DOHH2 (cell line): ENCODE data around the gene SH3PXD2A.

Experiments
- H3F3A ChIP-seq: fragments of 200-600 bp; sonication (generic), shearing (Covaris generic); 2 replicates; pipeline ENCODE4 v1.6.0; 2016; ENCODE audit warnings: antibody characterized with exemption, mild to moderate bottlenecking; ENCODE audit not compliant: control insufficient read depth, insufficient read depth
- H3K27ac ChIP-seq: fragments of 200-600 bp; sonication (generic); 2 replicates; pipeline ENCODE4 v1.5.1; 2014; ENCODE audit warnings: low read depth, mild to moderate bottlenecking, low read length, moderate library complexity
- H3K27me3 ChIP-seq: fragments of 200-600 bp; sonication (generic); 2 replicates; pipeline ENCODE4 v1.6.1; 2014; ENCODE audit warnings: mild to moderate bottlenecking, low read length, mixed read lengths; ENCODE audit not compliant: control insufficient read depth
- H3K36me3 ChIP-seq: fragments of 200-600 bp; sonication (generic); 2 replicates; pipeline ENCODE4 v1.6.1; 2014; ENCODE audit warnings: mild to moderate bottlenecking, low read length, moderate library complexity, mixed read lengths; ENCODE audit not compliant: control insufficient read depth
- H3K4me1 ChIP-seq: fragments of 200-600 bp; sonication (generic); 2 replicates; pipeline ENCODE4 v1.6.1; 2014; ENCODE audit warnings: mild to moderate bottlenecking, low read length, mixed read lengths; ENCODE audit not compliant: control insufficient read depth
- H3K4me2 ChIP-seq: fragments of 200-600 bp; sonication (generic); 2 replicates; pipeline ENCODE4 v1.6.0; 2014; ENCODE audit warnings: mild to moderate bottlenecking, low read length, moderate library complexity
- H3K4me3 ChIP-seq: fragments of 200-600 bp; sonication (generic); 2 replicates; pipeline ENCODE4 v1.5.1; 2014; ENCODE audit warnings: mild to moderate bottlenecking, low read length, mixed read lengths
- H3K79me2 ChIP-seq: fragments of 200-600 bp; sonication (generic); 2 replicates; pipeline ENCODE4 v1.6.1; 2014; ENCODE audit warnings: mild to moderate bottlenecking, low read length, mixed read lengths; ENCODE audit not compliant: control insufficient read depth
- H3K9me2 ChIP-seq: fragments of 200-600 bp; sonication (generic); replicated peaks from 2 replicates; pipeline ENCODE4 v1.6.1; 2014; ENCODE audit warnings: mild to moderate bottlenecking, low read length, mixed read lengths; ENCODE audit not compliant: control insufficient read depth
- H3K9me3 ChIP-seq: fragments of 200-600 bp; sonication (generic); 2 replicates; pipeline ENCODE4 v1.6.1; 2014; ENCODE audit warnings: antibody characterized with exemption, low read length, mixed read lengths; ENCODE audit not compliant: control insufficient read depth, insufficient read depth
- H4K20me1 ChIP-seq: fragments of 200-600 bp; sonication (generic); 2 replicates; pipeline ENCODE4 v1.6.0; 2014; ENCODE audit warnings: low read depth, mild to moderate bottlenecking, antibody characterized with exemption, low read length, moderate library complexity; ENCODE audit not compliant: control insufficient read depth, insufficient read depth
- EZH2phosphoT487 ChIP-seq: fragments of 200-600 bp; sonication (generic); IDR thresholded peaks from 2 replicates; pipeline ENCODE4 v1.6.1; 2017; ENCODE audit warnings: borderline replicate concordance, mild to moderate bottlenecking, antibody characterized with exemption, low read length, moderate library complexity, mixed read lengths
- TF ChIP-seq, protein P1 (sequence below): fragments of 200-600 bp; sonication (generic); IDR thresholded peaks from one replicate; pipeline ENCODE4 v1.5.1; 2014; ENCODE audit warnings: antibody characterized with exemption, mild to moderate bottlenecking, low read depth, low read length; ENCODE audit not compliant: poor library complexity, severe bottlenecking

SH3PXD2A gene

DNA sequence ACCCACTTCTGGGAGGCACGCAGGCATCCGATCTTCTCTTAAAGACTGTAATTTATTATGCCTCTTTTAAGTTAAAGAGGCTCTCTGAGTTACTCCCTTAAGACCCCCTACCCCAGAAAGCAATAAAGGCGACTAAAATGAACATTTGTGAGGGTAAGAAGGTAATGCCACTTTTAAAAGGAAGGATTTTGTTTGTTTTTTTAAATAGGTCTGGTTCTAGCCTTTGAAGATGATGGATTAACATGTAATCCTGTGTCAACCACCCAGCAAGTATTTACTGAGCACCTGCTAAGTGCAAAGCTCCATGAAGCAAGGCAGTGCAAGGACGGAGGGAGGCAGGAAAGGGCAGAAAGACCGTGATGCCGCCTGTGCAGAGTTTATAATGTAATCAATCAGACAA is 26.1 kb downstream of the SH3PXD2A start:
- Histone ChIP-seq H3K27ac (no peak overlapping the region), H3K36me3 (no peaks in the 10 kb centered on the region), H4K20me1 (no peaks in the 10 kb centered on the region), H3K4me1 (peaks cover 17% of the 10 kb centered on the region), H3K79me2 (no peaks in the 10 kb centered on the region), H3K9me2 (no peaks in the 10 kb centered on the region), H3K4me3 (no peak overlapping the region), H3K27me3 (peaks cover 15% of the 10 kb centered on the region), H3K4me2 (no peak overlapping the region), H3K9me3 (0 out of 2 replicates have a peak, but pooled peaks cover 3% of the 10 kb centered on the region), H3F3A (no peaks in the 10 kb centered on the region)
- TF ChIP-seq EZH2phosphoT487, result no peak
- TF ChIP-seq, protein P1, sequence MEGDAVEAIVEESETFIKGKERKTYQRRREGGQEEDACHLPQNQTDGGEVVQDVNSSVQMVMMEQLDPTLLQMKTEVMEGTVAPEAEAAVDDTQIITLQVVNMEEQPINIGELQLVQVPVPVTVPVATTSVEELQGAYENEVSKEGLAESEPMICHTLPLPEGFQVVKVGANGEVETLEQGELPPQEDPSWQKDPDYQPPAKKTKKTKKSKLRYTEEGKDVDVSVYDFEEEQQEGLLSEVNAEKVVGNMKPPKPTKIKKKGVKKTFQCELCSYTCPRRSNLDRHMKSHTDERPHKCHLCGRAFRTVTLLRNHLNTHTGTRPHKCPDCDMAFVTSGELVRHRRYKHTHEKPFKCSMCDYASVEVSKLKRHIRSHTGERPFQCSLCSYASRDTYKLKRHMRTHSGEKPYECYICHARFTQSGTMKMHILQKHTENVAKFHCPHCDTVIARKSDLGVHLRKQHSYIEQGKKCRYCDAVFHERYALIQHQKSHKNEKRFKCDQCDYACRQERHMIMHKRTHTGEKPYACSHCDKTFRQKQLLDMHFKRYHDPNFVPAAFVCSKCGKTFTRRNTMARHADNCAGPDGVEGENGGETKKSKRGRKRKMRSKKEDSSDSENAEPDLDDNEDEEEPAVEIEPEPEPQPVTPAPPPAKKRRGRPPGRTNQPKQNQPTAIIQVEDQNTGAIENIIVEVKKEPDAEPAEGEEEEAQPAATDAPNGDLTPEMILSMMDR, result no peak

DNA sequence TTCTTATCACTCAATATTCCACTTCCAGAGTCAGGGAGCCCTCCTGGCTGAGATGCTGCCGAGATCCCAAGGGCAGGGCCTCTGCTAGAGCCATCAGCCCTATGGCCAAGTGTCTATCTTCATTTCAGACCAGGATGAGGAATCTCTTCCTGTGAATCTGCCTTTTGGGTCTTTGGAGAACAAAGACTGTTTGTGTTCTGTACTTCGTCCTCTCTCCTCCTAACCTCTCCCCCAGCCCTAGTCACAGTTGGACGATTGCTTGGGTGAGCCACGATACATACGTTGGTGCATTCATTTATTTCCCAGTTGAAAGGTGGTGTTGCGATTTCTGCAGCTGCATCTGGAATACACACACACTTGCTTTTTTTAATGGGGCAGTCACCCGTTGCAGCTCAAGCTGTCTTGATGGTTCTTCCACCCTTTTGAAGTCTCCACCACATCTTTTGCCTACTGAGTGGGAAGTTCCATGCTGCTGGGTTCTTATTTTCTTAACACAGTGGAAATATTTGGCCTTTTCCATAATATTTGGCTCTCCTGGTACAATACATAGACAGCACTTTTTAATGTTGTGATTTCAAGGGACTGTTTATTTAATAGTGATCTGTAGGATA is 26.7 kb downstream of the SH3PXD2A start:
- Histone ChIP-seq H3K4me3 (no peak overlapping the region), H3K27me3 (peaks cover 17% of the 10 kb centered on the region), H3K9me2 (no peaks in the 10 kb centered on the region), H3K4me2 (no peak overlapping the region), H3K36me3 (no peaks in the 10 kb centered on the region), H3K4me1 (peaks cover 11% of the 10 kb centered on the region), H3K9me3 (0 out of 2 replicates have a peak, but pooled peaks cover 3% of the 10 kb centered on the region), H3F3A (no peaks in the 10 kb centered on the region), H3K27ac (no peak overlapping the region), H4K20me1 (no peaks in the 10 kb centered on the region), H3K79me2 (no peaks in the 10 kb centered on the region)
- no peak for TF ChIP-seq EZH2phosphoT487
- TF ChIP-seq, protein P1, result no peak

DNA sequence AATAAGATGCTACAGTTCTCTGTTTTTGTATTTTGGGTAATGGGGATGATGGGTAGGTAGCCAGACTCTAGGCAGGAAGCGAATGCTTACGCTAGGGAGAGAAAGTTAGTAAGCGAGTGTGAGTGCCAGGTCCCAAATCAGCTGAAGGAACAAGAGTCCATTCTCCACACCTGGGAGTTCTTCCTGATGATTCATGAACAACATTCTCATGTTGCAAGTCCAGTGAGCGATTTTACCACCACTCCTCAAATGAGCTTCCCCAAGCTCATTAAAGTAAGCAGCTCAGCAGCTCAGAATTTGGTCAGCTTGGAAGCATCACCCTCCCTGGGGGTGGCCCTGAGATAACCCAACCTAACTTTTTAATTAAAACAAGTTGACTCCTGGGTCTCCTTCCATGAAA is 27.3 kb downstream of the SH3PXD2A start:
- Histone ChIP-seq H3K9me2 (no peaks in the 10 kb centered on the region), H3K4me3 (no peak overlapping the region), H3K4me1 (peaks cover 9% of the 10 kb centered on the region), H3K36me3 (no peaks in the 10 kb centered on the region), H3K27me3 (peaks cover 19% of the 10 kb centered on the region), H3K4me2 (no peak overlapping the region), H4K20me1 (no peaks in the 10 kb centered on the region), H3K79me2 (no peaks in the 10 kb centered on the region), H3F3A (no peaks in the 10 kb centered on the region), H3K27ac (no peak overlapping the region), H3K9me3 (0 out of 2 replicates have a peak, but pooled peaks cover 3% of the 10 kb centered on the region)
- TF ChIP-seq EZH2phosphoT487, result no peak
- TF ChIP-seq, protein P1, result no peak
